HepG2 (cell line): ENCODE measurements around the gene SCIN. TPM values are rescaled to one million over a fixed set of nuclear protein-coding genes. Genes with fewer than 3 reads are reported as not detected.

Experiments used
- ATF4 ChIP-seq, 2 experiments: fragments of 450-650 bp in 1 of 2; sonication (generic) in 1 of 2; formaldehyde crosslinking; IDR thresholded peaks; 2 replicates each; pipeline versions ENCODE4 v1.5.0 to v1.8.0; 2020 to 2022; ENCODE audit warnings: mild to moderate bottlenecking in 1 of 2, missing genetic modification reagents in 1 of 2
- ATF6 ChIP-seq: sonication (generic); formaldehyde crosslinking; conservative IDR thresholded peaks from 2 replicates; pipeline ENCODE4 v1.4.0; 2020; ENCODE audit warnings: missing genetic modification reagents
- FOXA1 ChIP-seq, 2 experiments: fragments of 450-650 bp in 1 of 2; sonication (generic) in 1 of 2; formaldehyde crosslinking in 1 of 2; IDR thresholded peaks; 2 replicates each; pipeline versions ENCODE4 v1.4.0 to v1.6.1; 2016 to 2020; ENCODE audit warnings: missing genetic modification reagents in 1 of 2
- HDAC1 ChIP-seq: sonication (generic); formaldehyde crosslinking; IDR thresholded peaks from 2 replicates; pipeline ENCODE4 v1.5.1; 2020; ENCODE audit warnings: mild to moderate bottlenecking, missing genetic modification reagents
- HHEX ChIP-seq: IDR thresholded peaks from 2 replicates; pipeline ENCODE4 v1.6.1; 2016; ENCODE audit warnings: control low read depth
- HIVEP1 ChIP-seq: sonication (generic); formaldehyde crosslinking; IDR thresholded peaks from 2 replicates; pipeline ENCODE4 v1.4.0; 2020; ENCODE audit warnings: mild to moderate bottlenecking, missing genetic modification reagents
- HMG20B ChIP-seq: conservative IDR thresholded peaks from 2 replicates; pipeline ENCODE4 v1.6.1; 2016; ENCODE audit warnings: missing genetic modification reagents, missing compliant biosample characterization
- HOXD1 ChIP-seq: sonication (generic); formaldehyde crosslinking; IDR thresholded peaks from 2 replicates; pipeline ENCODE4 v1.5.0; 2020; ENCODE audit warnings: missing genetic modification reagents
- KLF16 ChIP-seq, 2 experiments: sonication (generic) in 1 of 2; formaldehyde crosslinking in 1 of 2; IDR thresholded peaks; 2 replicates each; pipeline versions ENCODE4 v1.6.1 to v1.8.0; 2016 to 2023; ENCODE audit warnings: missing genetic modification reagents in 2 of 2, missing compliant biosample characterization in 1 of 2
- MAZ ChIP-seq, 2 experiments: sonication (generic) in 1 of 2; formaldehyde crosslinking in 1 of 2; IDR thresholded peaks; 2 replicates each; pipeline versions ENCODE4 v1.5.0 to v1.6.1; 2012 to 2020; ENCODE audit warnings: low read depth in 2 of 2, mild to moderate bottlenecking in 2 of 2, borderline replicate concordance in 1 of 2, improper control_type of control experiment in 1 of 2, low read length in 1 of 2, missing genetic modification reagents in 1 of 2, moderate library complexity in 1 of 2
- MEIS2 ChIP-seq: sonication (generic); formaldehyde crosslinking; IDR thresholded peaks from 2 replicates; pipeline ENCODE4 v1.9.0; 2021; ENCODE audit warnings: mild to moderate bottlenecking, missing genetic modification reagents
- MYPOP ChIP-seq: sonication (generic); formaldehyde crosslinking; IDR thresholded peaks from 2 replicates; pipeline ENCODE4 v1.8.1; 2023; ENCODE audit warnings: mild to moderate bottlenecking, moderate library complexity, missing genetic modification reagents
- PRMT3 ChIP-seq: sonication (generic); formaldehyde crosslinking; IDR thresholded peaks from 2 replicates; pipeline ENCODE4 v1.8.1; 2022; ENCODE audit warnings: low read depth, mild to moderate bottlenecking, moderate library complexity, missing genetic modification reagents, borderline replicate concordance
- RORA ChIP-seq: sonication (generic); formaldehyde crosslinking; IDR thresholded peaks from 2 replicates; pipeline ENCODE4 v1.5.0; 2020; ENCODE audit warnings: mild to moderate bottlenecking, missing genetic modification reagents, moderate library complexity
- SP5 ChIP-seq: IDR thresholded peaks from 2 replicates; pipeline ENCODE4 v1.6.1; 2016; ENCODE audit warnings: low read depth, borderline replicate concordance
- SRSF1 ChIP-seq: fragments of 200-400 bp; formaldehyde crosslinking; optimal IDR thresholded peaks from 2 replicates; pipeline ENCODE3; 2017; ENCODE audit warnings: mild to moderate bottlenecking, low read depth, low read length, moderate library complexity
- ZBTB38 ChIP-seq: sonication (generic); formaldehyde crosslinking; IDR thresholded peaks from 2 replicates; pipeline ENCODE4 v1.5.1; 2020; ENCODE audit warnings: mild to moderate bottlenecking, missing genetic modification reagents
- ZFYVE20 ChIP-seq: sonication (generic); formaldehyde crosslinking; IDR thresholded peaks from 2 replicates; pipeline ENCODE4 v1.8.0; 2023; ENCODE audit warnings: low read depth, mild to moderate bottlenecking, moderate library complexity, missing genetic modification reagents, borderline replicate concordance
- ZNF331 ChIP-seq: sonication (generic); formaldehyde crosslinking; IDR thresholded peaks from 2 replicates; pipeline ENCODE4 v1.4.0; 2020; ENCODE audit warnings: missing genetic modification reagents
- ZNF335 ChIP-seq: sonication (generic); formaldehyde crosslinking; IDR thresholded peaks from 2 replicates; pipeline ENCODE4 v1.4.0; 2020; ENCODE audit warnings: missing genetic modification reagents
- ZNF484 ChIP-seq: sonication (generic); formaldehyde crosslinking; IDR thresholded peaks from 2 replicates; pipeline ENCODE4 v1.5.1; 2020; ENCODE audit warnings: mild to moderate bottlenecking, low read depth, missing genetic modification reagents, borderline replicate concordance
- ZNF547 ChIP-seq: sonication (generic); formaldehyde crosslinking; IDR thresholded peaks from 2 replicates; pipeline ENCODE4 v1.5.1; 2020; ENCODE audit warnings: mild to moderate bottlenecking, missing genetic modification reagents
- ZNF562 ChIP-seq: sonication (generic); formaldehyde crosslinking; IDR thresholded peaks from 2 replicates; pipeline ENCODE4 v1.8.0; 2022; ENCODE audit warnings: missing genetic modification reagents, borderline replicate concordance
- ZNF577 ChIP-seq: sonication (generic); formaldehyde crosslinking; IDR thresholded peaks from 2 replicates; pipeline ENCODE4 v1.4.0; 2020; ENCODE audit warnings: mild to moderate bottlenecking, low read depth, missing genetic modification reagents, borderline replicate concordance
- ZNF773 ChIP-seq: sonication (generic); formaldehyde crosslinking; IDR thresholded peaks from 2 replicates; pipeline ENCODE4 v1.4.0; 2020; ENCODE audit warnings: missing genetic modification reagents, borderline replicate concordance
- ZNF841 ChIP-seq: sonication (generic); formaldehyde crosslinking; IDR thresholded peaks from 2 replicates; pipeline ENCODE4 v1.8.1; 2023; ENCODE audit warnings: missing genetic modification reagents, borderline replicate concordance
- polyA plus RNA-seq, 8 experiments: library from polyadenylated mRNA; depleted of rRNA in 3 of 8; stranded (reverse) in 7 of 8; unstranded in 1 of 8; fragments of >200 nt; fragmentation: Illumina TruSeq in 4 of 8; extraction: Trizol in 4 of 8; gene quantifications; 2 replicates each; pipeline versions ENCODE4 v1.2.1 to v1.2.3, GENCODE V29; 2011 to 2016; ENCODE audit warnings: low read depth in 4 of 8, missing spikeins in 1 of 8, mixed read lengths in 1 of 8; ENCODE audit not compliant: insufficient read depth in 1 of 8
- total RNA-seq, 5 experiments: library from RNA; depleted of rRNA; stranded (reverse); fragments of >200 nt; fragmentation: Illumina TruSeq; extraction: Trizol; gene quantifications; 2 replicates each; pipeline ENCODE4 v1.2.3, GENCODE V29; 2016; ENCODE audit warnings: low read depth in 1 of 5

Gene SCIN
- total and polyA plus RNA-seq, 2 of the 13 experiments (the other 11 are each of a cell fraction or from before 2014, with no cell fraction given), result not detected

GRCh38 chr7:12640299-12641096 is 70.0 kb downstream of the SCIN start (continued):
- TF ChIP-seq ATF4 (CRISPR knock-in tag; IDR thresholded peaks at IDR 0.05), result no peak
- no peak for TF ChIP-seq MAZ (IDR thresholded peaks at IDR 0.05; ENCODE audit: borderline replicate concordance, low read depth, low read length)
- no peak for TF ChIP-seq MAZ (CRISPR knock-in tag; IDR thresholded peaks at IDR 0.05; ENCODE audit: low read depth)
- TF ChIP-seq HDAC1, result peak; percentile 52; the same call in 1 of the 2 replicates
- no peak for TF ChIP-seq SRSF1
- no peak for TF ChIP-seq ZFYVE20
- no peak for TF ChIP-seq ZNF547 (CRISPR knock-in tag)
- TF ChIP-seq PRMT3 (CRISPR knock-in tag), result no peak
- TF ChIP-seq SP5 (CRISPR knock-in tag), result peak; percentile 84
- TF ChIP-seq ZNF841 (CRISPR knock-in tag), result no peak
- TF ChIP-seq ATF6, result no peak
- TF ChIP-seq ZNF562 (CRISPR knock-in tag), result no peak
- no peak for TF ChIP-seq ZNF773
- no peak for TF ChIP-seq MYPOP (CRISPR knock-in tag)
- no peak for TF ChIP-seq FOXA1 (IDR thresholded peaks at IDR 0.05)
- peak; percentile 86 for TF ChIP-seq FOXA1 (CRISPR knock-in tag; IDR thresholded peaks at IDR 0.05)
- TF ChIP-seq ZNF577 (CRISPR knock-in tag), result no peak
- TF ChIP-seq ZBTB38 (CRISPR knock-in tag), result no peak
- TF ChIP-seq ZNF484 (CRISPR knock-in tag), result no peak
- peak in 1 of 2 experiments; percentile 37; a peak in 1 of 4 replicates for TF ChIP-seq KLF16 (CRISPR knock-in tag; IDR thresholded peaks at IDR 0.05)
- TF ChIP-seq HMG20B, result peak; percentile 49; the same call in 1 of the 2 replicates
- no peak for TF ChIP-seq RORA
- TF ChIP-seq MEIS2 (CRISPR knock-in tag), result 0 out of 2 replicates have a peak, but pooled peaks have one; percentile 42
- 0 out of 2 replicates have a peak, but pooled peaks have one; percentile 30 for TF ChIP-seq HOXD1 (CRISPR knock-in tag)
- peak; percentile 59; the same call in 1 of the 2 replicates for TF ChIP-seq ZNF331 (CRISPR knock-in tag)
- no peak for TF ChIP-seq HHEX (CRISPR knock-in tag)
- no peak for TF ChIP-seq ZNF335
- no peak for TF ChIP-seq HIVEP1
